SU-DHL-6 (cell line): ENCODE measurements around the gene DLG2.

Experiments used
- CTCF ChIP-seq: fragments of 200-600 bp; sonication (generic); IDR thresholded peaks from one replicate; pipeline ENCODE4 v1.5.1; 2017; ENCODE audit warnings: antibody characterized with exemption, mild to moderate bottlenecking, low read length, moderate library complexity; ENCODE audit not compliant: insufficient read depth, poor library complexity, severe bottlenecking
- EZH2phosphoT487 ChIP-seq: fragments of 200-600 bp; sonication (generic), shearing (Covaris generic); conservative IDR thresholded peaks from 2 replicates; pipeline ENCODE4 v1.6.1; 2018; ENCODE audit warnings: mild to moderate bottlenecking, antibody characterized with exemption, low read length, moderate library complexity, mixed read lengths

- no peak for TF ChIP-seq EZH2phosphoT487
- TF ChIP-seq CTCF: no peak
Measured at GRCh38 chr11:84019571-84020194, 1607.5 kb downstream of the DLG2 start.
